GM12878 (cell line): Measurements from ENCODE around the gene NBR1. TPM values are rescaled to one million over a fixed set of nuclear protein-coding genes. Genes with fewer than 3 reads are reported as not detected.

Experiments used
- BACH1 ChIP-seq: fragments of 450-650 bp; IDR thresholded peaks from 2 replicates; pipeline ENCODE4 v1.6.1; 2017; ENCODE audit warnings: mild to moderate bottlenecking, borderline replicate concordance
- BMI1 ChIP-seq: fragments of 450-650 bp; IDR thresholded peaks from 2 replicates; pipeline ENCODE4 v1.6.1; 2016; ENCODE audit warnings: mild to moderate bottlenecking, moderate library complexity, borderline replicate concordance
- EGR1 ChIP-seq, 2 experiments: IDR thresholded peaks; 1 replicate in 1 of 2; 2 replicates in 1 of 2; pipeline ENCODE4 v1.6.1; 2011 to 2012; ENCODE audit warnings: low read depth in 2 of 2, low read length in 2 of 2, borderline replicate concordance in 1 of 2, mild to moderate bottlenecking in 1 of 2, moderate library complexity in 1 of 2
- EP300 ChIP-seq, 2 experiments: fragments of 150-350 bp in 1 of 2; IDR thresholded peaks; 2 replicates each; pipeline ENCODE4 v1.6.1; 2011 to 2012; ENCODE audit warnings: low read depth in 2 of 2, low read length in 2 of 2, borderline replicate concordance in 1 of 2, improper control_type of control experiment in 1 of 2, inconsistent platforms in 1 of 2; ENCODE audit not compliant: control insufficient read depth in 1 of 2
- GATAD2B ChIP-seq: fragments of 450-650 bp; conservative IDR thresholded peaks from 2 replicates; pipeline ENCODE4 v1.6.1; 2017; ENCODE audit warnings: low read depth, mild to moderate bottlenecking, moderate library complexity
- HCFC1 ChIP-seq: fragments of 150-350 bp; IDR thresholded peaks from 2 replicates; pipeline ENCODE4 v1.6.1; 2014; ENCODE audit warnings: low read length
- HDAC2 ChIP-seq: fragments of 200-600 bp; sonication (generic); IDR thresholded peaks from 2 replicates; pipeline ENCODE4 v1.6.1; 2017
- JUNB ChIP-seq: IDR thresholded peaks from 2 replicates; pipeline ENCODE4 v1.6.1; 2016; ENCODE audit warnings: antibody characterized with exemption, mild to moderate bottlenecking
- MYB ChIP-seq: fragments of 150-350 bp; IDR thresholded peaks from 2 replicates; pipeline ENCODE4 v1.6.1; 2014; ENCODE audit warnings: mild to moderate bottlenecking, low read depth, low read length, borderline replicate concordance
- NFXL1 ChIP-seq: fragments of 450-650 bp; IDR thresholded peaks from 2 replicates; pipeline ENCODE4 v1.6.1; 2017; ENCODE audit warnings: antibody characterized with exemption, mild to moderate bottlenecking, borderline replicate concordance
- PAX5 ChIP-seq: IDR thresholded peaks from 2 replicates; pipeline ENCODE4 v1.6.1; 2011; ENCODE audit warnings: low read depth, low read length, borderline replicate concordance
- WRNIP1 ChIP-seq: IDR thresholded peaks from 2 replicates; pipeline ENCODE4 v1.6.1; 2011; ENCODE audit warnings: low read depth, low read length, improper control_type of control experiment, borderline replicate concordance
- YBX1 ChIP-seq: fragments of 450-650 bp; IDR thresholded peaks from 2 replicates; pipeline ENCODE4 v1.6.1; 2016; ENCODE audit warnings: antibody characterized with exemption
- ZNF217 ChIP-seq: fragments of 450-650 bp; IDR thresholded peaks from 2 replicates; pipeline ENCODE4 v1.6.1; 2017; ENCODE audit warnings: antibody characterized with exemption, mild to moderate bottlenecking
- polyA plus RNA-seq, 11 experiments: library from polyadenylated mRNA; depleted of rRNA in 4 of 11; unstranded in 6 of 11; stranded (reverse) in 5 of 11; fragments of >200 nt; fragmentation: Nextera tagmentation in 4 of 11; fragmentation: Illumina TruSeq in 1 of 11; extraction: Ambion mirVana in 4 of 11; extraction: Trizol in 1 of 11; gene quantifications; 1 replicate in 1 of 11; 2 replicates in 10 of 11; pipeline versions ENCODE4 v1.2.1 to v1.2.3, GENCODE V29; 2011 to 2016; ENCODE audit warnings: inconsistent platforms in 2 of 11, missing spikeins in 2 of 11, low read depth in 1 of 11
- total RNA-seq, 4 experiments: library from RNA; depleted of rRNA in 3 of 4; stranded (reverse); fragments of >200 nt in 3 of 4; fragmentation: Illumina TruSeq in 1 of 4; extraction: Trizol in 1 of 4; gene quantifications; 2 replicates each; pipeline versions ENCODE4 v1.2.1 to v1.2.3, GENCODE V29; 2013 to 2021
- TF ChIP-seq, protein P1 (sequence below): IDR thresholded peaks from 2 replicates; pipeline ENCODE4 v1.6.1; 2011; ENCODE audit warnings: borderline replicate concordance, low read depth, mild to moderate bottlenecking, moderate library complexity, mixed read lengths, low read length; ENCODE audit not compliant: insufficient read depth; ENCODE audit errors: extremely low read length
- TF ChIP-seq, protein P2 (sequence below): fragments of 450-650 bp; formaldehyde crosslinking; IDR thresholded peaks from 2 replicates; pipeline ENCODE4 v1.4.0; 2022; ENCODE audit warnings: mild to moderate bottlenecking, moderate library complexity
- TF ChIP-seq, protein P3 (sequence below): IDR thresholded peaks from 2 replicates; pipeline ENCODE4 v1.6.1; 2012; ENCODE audit warnings: low read depth, low read length, improper control_type of control experiment
- TF ChIP-seq, protein P4 (sequence below): fragments of 450-650 bp; IDR thresholded peaks from 2 replicates; pipeline ENCODE4 v1.6.1; 2017; ENCODE audit warnings: mild to moderate bottlenecking, low read depth, inconsistent platforms; ENCODE audit not compliant: poor library complexity, severe bottlenecking

NBR1 gene
- total and polyA plus RNA-seq, 10 of the 15 experiments (the other 5 are each of a cell fraction or from before 2014, with no cell fraction given) = 3.5 to 55.2 (median 28.2) TPM

DNA sequence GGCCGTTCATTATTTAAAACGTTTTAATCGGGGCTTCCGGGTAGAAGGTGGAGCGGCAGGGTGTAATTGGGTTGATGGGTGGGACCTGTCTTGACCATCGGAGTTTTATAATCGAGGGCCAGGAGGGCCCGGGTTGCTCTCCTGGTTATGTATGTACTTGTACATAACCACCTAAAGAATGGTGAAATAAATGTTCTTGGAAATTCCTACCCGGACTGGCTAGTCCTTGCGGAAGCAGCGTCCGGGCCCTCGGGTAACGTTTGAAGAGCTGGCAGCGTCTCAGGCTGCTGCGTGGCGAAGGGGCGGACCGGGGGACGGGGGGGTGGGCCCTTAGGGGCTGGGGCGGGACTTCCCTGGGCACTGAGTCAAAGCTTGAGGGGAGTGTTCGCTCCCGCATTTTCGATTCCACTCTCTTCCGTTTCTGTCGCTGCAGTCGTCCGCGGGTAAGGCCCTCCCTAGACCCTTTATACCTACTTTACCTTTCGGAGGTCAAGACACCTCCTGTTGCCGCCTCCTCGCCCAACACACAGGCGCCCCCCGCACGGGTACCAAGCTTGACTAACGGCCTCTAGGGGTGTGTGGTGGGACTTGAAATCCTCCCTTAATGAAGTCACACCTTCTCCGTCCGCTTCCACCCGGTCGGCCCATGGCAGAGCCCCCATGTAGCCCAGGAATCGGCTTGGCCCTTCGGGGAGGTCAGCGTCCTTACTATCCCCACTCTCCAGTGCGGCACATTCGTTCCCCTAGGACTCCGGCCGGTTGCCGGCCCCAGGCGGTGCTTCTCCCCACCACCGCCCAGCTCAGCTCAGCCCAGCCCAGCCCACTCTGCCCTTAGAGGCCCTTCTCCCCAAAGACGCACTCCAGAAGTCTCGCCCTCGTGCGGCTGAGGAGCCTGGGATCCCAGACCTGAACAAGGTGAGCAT is 40.7 kb downstream of the NBR1 start, which contains the start of gene TMEM106A (continued):
- TF ChIP-seq, protein P1, sequence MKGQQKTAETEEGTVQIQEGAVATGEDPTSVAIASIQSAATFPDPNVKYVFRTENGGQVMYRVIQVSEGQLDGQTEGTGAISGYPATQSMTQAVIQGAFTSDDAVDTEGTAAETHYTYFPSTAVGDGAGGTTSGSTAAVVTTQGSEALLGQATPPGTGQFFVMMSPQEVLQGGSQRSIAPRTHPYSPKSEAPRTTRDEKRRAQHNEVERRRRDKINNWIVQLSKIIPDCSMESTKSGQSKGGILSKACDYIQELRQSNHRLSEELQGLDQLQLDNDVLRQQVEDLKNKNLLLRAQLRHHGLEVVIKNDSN = no peak
- no peak for TF ChIP-seq NFXL1
- TF ChIP-seq ZNF217 = no peak
- TF ChIP-seq, protein P2, sequence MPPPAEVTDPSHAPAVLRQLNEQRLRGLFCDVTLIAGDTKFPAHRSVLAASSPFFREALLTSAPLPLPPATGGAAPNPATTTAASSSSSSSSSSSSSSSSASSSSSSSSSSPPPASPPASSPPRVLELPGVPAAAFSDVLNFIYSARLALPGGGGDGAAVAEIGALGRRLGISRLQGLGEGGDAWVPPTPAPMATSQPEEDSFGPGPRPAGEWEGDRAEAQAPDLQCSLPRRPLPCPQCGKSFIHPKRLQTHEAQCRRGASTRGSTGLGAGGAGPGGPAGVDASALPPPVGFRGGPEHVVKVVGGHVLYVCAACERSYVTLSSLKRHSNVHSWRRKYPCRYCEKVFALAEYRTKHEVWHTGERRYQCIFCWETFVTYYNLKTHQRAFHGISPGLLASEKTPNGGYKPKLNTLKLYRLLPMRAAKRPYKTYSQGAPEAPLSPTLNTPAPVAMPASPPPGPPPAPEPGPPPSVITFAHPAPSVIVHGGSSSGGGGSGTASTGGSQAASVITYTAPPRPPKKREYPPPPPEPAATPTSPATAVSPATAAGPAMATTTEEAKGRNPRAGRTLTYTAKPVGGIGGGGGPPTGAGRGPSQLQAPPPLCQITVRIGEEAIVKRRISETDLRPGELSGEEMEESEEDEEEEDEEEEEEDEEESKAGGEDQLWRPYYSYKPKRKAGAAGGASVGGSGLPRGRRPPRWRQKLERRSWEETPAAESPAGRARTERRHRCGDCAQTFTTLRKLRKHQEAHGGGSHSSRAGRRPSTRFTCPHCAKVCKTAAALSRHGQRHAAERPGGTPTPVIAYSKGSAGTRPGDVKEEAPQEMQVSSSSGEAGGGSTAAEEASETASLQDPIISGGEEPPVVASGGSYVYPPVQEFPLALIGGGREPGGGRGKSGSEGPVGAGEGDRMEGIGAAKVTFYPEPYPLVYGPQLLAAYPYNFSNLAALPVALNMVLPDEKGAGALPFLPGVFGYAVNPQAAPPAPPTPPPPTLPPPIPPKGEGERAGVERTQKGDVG (CRISPR knock-in tag) = no peak
- no peak for TF ChIP-seq HDAC2
- peak; percentile 24; the same call in 1 of the 2 replicates for TF ChIP-seq BACH1
- no peak for TF ChIP-seq HCFC1
- TF ChIP-seq GATAD2B = 0 out of 2 replicates have a peak, but pooled peaks have one; percentile 42
- no peak for TF ChIP-seq WRNIP1
- TF ChIP-seq EGR1 (IDR thresholded peaks at IDR 0.05; ENCODE audit: borderline replicate concordance in 1 of 2, low read depth in 2 of 2, low read length in 2 of 2) = no peak; a peak in 1 of 3 replicates
- TF ChIP-seq, protein P3, sequence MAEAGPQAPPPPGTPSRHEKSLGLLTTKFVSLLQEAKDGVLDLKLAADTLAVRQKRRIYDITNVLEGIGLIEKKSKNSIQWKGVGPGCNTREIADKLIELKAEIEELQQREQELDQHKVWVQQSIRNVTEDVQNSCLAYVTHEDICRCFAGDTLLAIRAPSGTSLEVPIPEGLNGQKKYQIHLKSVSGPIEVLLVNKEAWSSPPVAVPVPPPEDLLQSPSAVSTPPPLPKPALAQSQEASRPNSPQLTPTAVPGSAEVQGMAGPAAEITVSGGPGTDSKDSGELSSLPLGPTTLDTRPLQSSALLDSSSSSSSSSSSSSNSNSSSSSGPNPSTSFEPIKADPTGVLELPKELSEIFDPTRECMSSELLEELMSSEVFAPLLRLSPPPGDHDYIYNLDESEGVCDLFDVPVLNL = no peak
- TF ChIP-seq BMI1 = no peak
- TF ChIP-seq YBX1 = no peak
- TF ChIP-seq PAX5 = 0 out of 2 replicates have a peak, but pooled peaks have one; percentile 10
- TF ChIP-seq MYB = no peak
- TF ChIP-seq EP300 (IDR thresholded peaks at IDR 0.05; ENCODE audit: borderline replicate concordance in 1 of 2, control insufficient read depth in 1 of 2, low read depth in 2 of 2, low read length in 2 of 2) = no peak
- TF ChIP-seq, protein P4, sequence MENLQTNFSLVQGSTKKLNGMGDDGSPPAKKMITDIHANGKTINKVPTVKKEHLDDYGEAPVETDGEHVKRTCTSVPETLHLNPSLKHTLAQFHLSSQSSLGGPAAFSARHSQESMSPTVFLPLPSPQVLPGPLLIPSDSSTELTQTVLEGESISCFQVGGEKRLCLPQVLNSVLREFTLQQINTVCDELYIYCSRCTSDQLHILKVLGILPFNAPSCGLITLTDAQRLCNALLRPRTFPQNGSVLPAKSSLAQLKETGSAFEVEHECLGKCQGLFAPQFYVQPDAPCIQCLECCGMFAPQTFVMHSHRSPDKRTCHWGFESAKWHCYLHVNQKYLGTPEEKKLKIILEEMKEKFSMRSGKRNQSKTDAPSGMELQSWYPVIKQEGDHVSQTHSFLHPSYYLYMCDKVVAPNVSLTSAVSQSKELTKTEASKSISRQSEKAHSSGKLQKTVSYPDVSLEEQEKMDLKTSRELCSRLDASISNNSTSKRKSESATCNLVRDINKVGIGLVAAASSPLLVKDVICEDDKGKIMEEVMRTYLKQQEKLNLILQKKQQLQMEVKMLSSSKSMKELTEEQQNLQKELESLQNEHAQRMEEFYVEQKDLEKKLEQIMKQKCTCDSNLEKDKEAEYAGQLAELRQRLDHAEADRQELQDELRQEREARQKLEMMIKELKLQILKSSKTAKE = no peak
- no peak for TF ChIP-seq JUNB
